Measurements from ENCODE around the gene VCAN.

DNA sequence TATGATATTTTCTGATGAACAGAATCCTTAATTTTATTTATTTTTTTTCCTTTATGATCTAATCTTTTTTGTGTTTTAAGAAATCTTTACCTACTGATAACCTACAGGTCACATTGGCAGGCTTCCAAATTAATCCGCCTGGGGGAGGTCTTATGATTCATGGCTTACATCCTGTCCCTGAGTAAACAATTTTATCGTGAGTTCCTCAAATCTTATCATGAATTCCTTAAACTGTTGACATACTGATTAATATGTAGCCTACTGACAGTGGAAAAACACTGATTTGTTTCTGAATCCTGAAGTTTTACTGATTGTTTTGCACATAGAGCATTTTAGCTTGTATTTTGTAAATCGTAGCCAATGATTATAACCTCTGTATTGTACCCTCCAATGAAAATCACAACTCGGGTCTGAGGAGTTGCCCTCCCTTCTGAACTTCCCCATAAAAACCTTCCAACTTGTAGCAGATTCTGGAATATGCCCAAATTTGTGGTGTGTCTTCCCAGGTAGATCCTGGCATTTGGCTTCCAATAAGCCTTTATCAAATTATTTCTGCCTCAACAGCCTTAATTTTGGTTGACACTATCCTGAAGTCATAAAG, 105.6 kb downstream of the VCAN start:
- TF ChIP-seq, protein P1, sequence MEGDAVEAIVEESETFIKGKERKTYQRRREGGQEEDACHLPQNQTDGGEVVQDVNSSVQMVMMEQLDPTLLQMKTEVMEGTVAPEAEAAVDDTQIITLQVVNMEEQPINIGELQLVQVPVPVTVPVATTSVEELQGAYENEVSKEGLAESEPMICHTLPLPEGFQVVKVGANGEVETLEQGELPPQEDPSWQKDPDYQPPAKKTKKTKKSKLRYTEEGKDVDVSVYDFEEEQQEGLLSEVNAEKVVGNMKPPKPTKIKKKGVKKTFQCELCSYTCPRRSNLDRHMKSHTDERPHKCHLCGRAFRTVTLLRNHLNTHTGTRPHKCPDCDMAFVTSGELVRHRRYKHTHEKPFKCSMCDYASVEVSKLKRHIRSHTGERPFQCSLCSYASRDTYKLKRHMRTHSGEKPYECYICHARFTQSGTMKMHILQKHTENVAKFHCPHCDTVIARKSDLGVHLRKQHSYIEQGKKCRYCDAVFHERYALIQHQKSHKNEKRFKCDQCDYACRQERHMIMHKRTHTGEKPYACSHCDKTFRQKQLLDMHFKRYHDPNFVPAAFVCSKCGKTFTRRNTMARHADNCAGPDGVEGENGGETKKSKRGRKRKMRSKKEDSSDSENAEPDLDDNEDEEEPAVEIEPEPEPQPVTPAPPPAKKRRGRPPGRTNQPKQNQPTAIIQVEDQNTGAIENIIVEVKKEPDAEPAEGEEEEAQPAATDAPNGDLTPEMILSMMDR (IDR thresholded peaks at IDR 0.05; ENCODE audit: low read depth, low read length, poor library complexity, severe bottlenecking) = no peak
- TF ChIP-seq EZH2phosphoT487 (IDR thresholded peaks at IDR 0.05; ENCODE audit: borderline replicate concordance, low read length) = no peak
